Measurements from ENCODE around the gene RAD51B.

Gene RAD51B

DNA sequence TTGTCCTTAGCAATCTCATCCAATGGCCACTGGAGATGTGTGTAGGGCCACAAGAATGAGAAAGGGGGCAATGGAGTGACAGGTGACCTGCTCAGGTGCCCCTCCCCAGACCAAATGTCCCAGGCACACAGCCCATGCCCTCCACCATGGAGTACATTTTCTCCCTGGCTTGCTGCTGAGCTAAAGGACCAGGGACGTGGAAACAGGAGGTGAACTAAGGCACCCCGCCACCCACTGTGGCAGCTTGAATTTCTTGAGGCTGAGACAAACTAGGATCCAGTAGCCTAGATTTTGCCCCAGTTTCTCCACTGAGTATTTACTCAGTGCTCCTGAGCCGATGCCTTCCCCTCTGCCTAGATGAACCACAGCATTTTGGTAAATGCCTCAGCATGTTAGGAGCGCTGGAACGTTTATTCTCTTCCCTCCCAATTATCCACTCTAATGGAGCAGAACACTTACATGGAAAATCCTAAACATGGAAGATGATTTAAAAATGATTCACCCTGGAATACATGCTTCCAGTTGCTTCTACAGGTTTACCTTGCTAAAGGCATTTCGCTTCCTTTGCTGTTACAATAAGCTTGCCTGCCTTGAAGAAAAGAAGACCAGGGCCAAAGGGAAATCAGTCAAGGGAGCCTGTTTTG is 775.3 kb downstream of the RAD51B start:
- DNase-seq (ENCODE audit: low read depth in 2 of 2) = no peak

DNA sequence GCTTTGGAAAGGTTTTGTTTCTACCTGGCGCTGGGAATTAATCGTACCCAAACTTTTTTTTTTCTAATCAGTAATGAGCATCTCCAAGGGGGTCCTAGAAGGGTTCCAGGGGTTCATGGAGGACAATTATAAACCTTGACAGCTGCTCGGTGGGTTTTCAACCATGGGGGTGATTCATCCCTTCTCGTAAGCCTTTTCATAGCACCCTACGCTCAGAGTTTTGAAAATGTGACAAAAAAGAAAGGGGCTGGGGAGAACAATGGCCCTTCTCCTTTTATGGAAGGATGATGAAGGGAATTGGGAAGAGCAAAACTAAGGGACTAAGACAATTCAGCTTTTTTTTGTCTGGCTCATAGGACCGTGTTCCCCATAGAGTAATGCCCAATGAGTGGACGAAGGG is 776.6 kb downstream of the RAD51B start:
- no peak for DNase-seq (ENCODE audit: low read depth in 2 of 2)

DNA sequence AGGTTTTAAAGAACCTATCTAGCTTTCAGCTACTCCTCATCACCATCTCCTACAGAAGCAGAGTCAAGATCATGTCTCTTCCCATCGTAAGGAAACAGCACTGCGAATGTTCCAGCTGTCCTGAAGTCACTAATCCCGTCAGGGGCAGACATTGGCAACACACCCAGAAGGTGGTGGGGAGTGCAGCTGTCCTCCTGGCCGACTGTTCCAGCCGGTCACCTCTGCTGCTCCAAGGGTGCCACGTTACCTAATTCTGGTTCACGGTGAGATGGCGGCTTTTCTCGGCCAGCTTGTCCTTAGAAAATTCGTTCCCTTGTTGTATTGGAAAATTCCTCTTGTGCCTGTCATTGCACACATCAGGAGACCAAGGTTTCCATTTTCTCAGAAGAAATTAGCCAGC is 777.1 kb downstream of the RAD51B start:
- DNase-seq (ENCODE audit: low read depth in 2 of 2) = no peak

DNA sequence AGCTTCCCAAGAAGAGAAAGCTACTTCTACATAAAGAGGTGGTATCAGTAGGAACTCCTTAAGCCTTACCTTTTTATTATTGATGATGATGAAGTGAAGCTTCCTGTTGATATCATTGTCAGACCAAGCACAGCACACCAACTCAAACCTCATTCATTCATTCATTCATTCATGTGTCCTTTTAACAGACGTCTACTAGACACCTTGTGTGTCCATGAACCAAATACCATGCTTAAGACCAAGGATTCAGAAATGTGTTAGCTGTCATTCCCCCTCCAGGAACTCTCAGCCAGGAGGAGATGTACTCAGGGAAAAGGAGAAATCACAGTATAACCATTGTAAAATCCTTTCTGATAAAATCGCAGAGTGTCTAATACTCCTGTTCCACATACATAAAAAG is 778.5 kb downstream of the RAD51B start:
- DNase-seq (ENCODE audit: low read depth in 2 of 2) = no peak

DNA sequence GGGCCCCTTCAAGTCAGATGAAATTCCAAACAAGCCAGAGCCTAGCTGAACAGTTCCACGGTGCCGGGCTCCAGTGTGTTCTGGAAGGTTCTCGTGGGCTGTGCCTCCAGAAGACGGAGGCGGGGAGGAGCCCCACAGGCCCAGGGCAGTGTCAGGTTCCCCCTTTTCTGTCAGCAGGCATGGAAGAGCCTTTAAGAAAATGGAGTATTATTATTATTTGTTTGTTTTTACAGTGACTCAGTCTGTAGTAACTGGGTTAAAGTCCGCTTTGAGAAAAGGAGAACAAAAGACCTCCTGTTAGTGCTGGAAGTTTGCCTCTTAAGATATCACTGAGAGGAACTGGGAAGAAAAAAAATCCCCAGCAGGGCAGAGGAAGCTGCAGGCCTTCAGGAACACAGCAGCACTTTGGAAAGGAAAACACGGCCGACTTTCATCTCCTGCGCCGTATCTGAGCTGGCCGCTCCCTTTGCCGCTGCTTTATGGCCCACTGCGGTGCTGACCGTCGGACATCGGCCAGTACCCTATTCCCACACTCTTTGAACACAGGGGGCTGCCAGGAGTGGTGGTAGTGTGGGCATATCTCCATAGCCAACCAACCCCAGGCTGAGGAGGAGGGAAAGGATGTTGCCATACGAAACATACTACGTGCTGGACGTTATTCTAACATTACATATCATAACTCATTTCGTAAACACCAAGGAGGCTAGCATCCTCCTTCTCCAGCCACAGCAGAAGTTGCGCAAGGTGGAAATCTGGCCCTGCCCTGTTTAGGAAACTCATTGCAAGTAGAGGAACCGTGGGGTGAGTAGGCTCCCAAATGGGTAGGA is 779.3 kb downstream of the RAD51B start:
- no peak for DNase-seq (ENCODE audit: low read depth in 2 of 2)

DNA sequence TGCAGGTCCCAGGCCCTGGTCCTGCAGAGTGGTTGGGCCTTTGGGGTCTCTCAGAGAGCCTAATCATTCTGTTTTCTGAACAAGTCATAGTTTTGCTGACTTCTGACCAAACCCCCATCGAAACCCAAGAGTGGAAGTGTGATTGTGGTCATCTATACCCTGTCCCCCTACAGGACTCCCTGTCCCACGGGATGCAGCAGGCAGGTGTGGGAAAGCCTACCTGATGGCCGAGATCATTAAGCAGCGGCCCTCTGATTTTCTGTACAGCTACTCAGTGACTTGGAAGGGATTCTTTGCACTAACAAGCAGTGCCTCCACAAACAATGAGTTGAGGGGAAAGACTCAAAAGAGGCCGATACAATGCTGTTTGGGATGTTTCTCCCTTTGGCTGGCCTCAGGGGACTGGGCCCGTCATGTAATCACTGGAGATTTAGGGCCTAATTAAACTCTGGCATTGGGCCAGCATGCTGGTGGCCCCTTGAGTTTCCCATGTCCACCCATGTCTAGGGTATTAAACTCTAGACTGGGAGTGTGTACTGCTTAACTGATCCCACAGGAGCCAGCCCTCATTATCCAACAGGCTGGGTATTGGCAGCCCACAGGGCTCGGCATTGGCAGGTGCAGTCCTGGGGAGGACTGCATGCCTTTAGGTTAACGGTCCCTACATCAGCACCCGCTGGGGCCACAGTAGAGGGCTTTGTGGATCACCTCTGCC is 780.5 kb downstream of the RAD51B start:
- DNase-seq (ENCODE audit: low read depth in 2 of 2) = no peak

DNA sequence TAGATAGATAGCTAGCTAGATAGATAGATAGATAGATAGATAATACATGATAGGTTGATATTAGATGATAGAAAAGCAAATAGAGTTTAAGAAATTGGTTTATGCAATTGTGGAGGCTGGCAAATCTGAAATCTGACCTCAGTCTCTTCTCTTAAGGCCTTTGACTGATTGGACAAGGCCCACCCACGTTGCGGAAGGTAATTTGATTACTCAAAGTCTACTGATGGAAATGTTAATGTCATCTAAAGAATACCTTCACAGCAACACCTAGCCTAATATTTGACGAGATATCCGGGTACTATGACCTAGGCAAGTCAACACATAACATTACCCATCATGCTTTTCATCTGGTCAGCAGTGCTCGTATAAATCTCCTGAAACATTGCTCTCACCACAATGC is 782.9 kb downstream of the RAD51B start:
- DNase-seq (ENCODE audit: low read depth in 2 of 2) = no peak

DNA sequence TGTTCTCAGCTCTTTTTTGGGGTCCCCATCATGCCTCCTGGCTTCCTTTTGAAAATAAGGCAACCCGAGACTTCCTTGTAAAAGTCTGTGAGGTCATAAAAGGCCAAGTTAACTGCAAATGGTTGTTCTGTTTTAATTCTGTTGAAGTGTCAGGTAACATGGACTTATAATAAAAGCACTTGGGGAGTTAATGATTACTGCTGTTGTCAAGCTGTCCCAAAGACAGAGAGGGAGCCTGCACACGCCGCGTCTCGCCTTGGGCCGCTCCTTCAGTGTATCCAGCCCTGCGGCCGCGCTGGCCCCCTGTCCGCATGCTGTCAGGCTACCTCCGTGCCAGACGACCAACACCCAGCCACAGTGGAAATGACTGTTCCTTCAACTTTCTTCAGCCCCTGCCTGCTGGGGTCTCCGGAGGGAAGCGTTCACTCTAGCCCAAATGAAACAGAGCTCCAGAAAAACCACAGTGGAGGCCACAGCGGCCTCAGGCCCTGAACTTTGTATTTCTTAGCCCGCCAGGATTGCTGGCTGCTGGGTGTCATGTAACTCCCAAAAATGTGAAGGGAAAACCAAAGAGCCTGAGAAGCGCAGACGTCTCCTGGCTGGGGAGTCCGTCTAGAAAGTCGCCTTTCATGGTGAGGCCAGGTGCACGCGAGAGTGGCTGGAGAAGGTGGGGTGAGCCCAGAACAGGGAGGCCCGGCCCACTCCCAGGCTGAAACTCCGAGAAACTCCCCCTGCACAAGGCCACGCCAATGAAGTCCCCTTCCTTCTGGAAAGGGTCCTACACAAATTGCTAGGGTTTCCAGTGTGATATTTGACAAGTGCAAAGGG is 784.2 kb downstream of the RAD51B start:
- no peak for DNase-seq (ENCODE audit: low read depth in 2 of 2)

DNA sequence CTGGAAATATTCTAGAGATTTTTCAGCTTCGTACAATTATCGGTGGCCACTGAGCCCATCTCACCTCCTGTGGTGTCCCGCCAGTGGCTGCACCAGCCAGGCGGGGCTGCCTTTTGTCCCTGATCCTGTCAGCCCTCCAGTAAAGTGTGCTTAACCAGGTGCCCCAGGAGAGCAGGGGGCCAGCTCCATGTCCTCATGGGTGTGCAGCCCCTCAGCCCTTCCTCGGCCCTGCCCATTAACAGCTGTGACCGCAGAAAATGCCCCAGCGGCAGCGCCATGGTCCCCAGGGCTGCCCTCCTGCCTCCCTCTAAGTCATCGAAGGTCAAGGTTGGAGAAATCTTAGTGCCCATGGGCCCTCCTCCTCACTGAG is 784.8 kb downstream of the RAD51B start:
- no peak for DNase-seq (ENCODE audit: low read depth in 2 of 2)

DNA sequence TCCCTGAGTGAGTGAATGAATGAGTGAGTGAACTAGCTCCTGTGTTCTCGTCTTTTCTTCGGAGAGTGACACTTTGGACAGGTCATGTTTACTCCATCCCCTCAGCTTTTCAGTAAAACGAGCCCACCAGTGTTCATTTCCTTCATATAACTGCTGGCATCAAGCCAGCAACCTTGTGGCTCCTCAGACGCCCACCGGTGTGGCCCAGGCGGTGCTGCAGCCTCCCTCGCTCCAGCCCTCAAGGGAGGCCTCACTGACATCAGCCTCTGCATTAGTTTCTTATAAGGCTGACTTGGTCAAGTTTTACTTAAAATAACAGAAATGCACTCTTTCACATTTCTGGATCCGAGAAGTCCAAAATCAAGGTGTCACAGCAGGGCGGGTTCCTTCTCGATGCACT is 785.2 kb downstream of the RAD51B start:
- DNase-seq (ENCODE audit: low read depth in 2 of 2) = no peak

DNA sequence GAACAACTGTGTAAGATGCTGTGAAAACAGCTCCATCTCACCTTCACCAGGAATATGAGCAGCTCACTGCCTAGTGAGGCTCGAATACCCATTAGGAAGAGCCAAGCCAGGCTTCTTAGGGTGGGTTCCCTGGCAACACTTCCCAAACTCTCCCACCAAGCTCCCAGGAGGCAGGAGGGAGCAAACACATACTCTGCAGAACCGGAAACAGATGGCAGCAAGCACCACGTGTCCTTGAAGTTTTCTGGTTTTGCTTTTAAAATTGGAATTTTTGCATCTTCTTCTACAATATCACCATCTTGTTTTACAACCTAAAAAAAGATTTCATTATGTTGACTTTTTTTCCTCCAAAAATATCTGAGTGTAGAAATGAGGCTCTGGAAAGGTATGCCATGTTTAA is 786.6 kb downstream of the RAD51B start:
- no peak for DNase-seq (ENCODE audit: low read depth in 2 of 2)

DNA sequence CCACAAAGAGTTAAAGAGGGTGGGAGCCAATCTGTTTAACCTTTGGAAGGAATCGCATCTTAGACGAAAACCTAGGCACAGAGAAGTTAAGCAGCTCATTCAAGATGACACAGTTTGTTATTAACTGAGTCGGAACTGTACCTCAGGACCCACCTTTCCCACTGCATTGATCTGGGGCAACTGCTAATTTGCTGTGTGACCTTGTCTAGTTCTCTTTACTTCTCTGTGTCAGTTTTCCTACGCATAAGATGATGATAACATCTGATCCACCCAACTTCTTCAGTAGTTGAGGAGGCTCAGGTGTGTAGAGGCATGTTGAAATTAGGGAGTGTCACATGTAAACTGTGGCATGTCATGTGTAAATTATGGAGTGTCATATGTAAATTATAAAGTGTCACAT is 787.1 kb downstream of the RAD51B start:
- DNase-seq (ENCODE audit: low read depth in 2 of 2) = no peak

DNA sequence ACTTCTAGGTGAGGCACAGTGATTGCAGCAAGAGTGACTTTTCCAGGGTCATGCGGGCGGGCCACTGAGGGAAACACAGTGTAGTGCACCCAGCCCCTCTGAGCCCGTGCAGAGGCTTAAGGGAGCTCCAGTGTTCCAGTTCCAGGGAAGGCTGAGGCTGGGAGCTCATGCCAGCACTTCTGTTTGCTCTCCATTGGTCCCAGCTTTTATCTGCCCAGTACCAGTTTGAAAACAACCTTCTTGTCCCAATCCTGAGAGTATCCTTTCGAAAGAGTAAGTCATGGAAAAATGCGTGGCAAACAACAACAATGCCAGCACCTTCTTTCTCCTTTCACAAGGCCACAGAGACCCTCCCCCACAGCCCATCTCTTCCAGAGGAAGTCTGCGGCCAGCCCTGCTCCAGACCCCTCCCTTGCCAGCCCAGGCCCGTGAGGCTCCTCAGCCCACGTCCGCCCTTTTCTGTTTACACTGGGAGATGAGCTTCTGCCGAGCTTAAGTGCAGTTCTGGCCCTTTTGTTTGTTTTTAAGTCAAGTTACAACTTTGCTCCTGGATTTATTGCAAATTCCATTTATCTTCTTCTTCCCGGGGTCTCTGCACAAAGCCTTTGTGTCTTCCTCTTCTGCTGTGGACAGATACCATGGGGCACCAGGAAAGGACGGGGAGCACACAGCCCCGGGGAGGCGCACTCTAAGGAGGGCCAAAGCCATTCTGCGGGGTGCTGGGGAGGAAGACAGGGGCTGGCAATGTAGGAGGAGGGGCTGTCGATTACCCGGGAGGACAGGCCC is 787.7 kb downstream of the RAD51B start:
- DNase-seq (ENCODE audit: low read depth in 2 of 2) = no peak

DNA sequence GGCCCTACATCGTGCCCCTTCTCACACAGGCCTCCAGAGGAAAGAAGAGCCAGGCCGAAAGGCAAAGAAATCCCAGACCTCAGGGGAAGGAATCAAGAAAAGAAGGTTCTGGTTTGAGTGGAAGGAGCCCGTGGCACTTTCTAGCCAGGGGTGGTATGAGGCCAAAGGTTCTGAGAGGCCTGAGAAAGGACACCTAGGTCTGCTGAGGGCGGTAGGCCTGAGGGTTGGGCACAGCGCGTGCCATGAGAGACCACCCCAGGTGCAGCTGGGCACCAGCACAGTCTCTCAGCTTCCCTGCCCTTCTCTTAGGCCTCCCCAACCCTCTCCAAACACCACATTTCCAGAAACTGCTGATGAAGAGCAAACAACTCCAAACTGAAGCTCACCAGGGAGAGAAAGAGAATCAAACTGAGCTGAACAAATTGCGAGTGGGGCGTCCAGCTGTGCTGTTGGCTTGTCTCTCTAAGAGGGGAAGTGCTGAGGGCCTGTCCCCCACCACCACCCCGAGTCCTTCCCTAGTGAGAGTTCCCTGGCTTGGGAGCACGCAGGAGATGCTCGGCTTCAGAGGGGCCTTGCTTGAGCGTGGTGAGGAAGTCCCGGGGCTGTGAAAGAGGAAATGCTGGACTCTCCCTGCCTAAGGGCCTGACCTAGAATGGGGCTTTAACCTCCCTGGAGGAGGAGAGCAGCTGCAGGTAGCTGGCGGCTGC is 788.4 kb downstream of the RAD51B start:
- no peak for DNase-seq (ENCODE audit: low read depth in 2 of 2)

DNA sequence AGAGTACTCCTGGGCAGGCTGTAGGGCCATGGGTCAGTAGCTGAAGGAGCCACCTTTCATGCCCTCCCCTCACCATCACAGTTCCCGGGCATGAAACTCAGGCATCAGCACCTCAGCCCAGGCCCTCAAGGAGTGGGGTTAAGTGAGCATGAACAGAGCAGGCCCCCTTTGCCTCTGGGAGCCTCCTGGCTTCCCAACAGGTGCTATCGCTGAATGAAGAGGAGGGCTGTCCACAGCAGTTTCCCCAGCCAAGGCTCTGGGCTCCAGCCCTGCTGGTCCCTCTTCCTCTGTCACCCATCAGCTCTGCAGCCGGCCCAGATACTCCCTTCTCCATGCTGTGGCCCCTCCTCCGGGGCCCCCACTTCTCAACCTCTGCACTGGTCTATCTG is 789.0 kb downstream of the RAD51B start:
- no peak for DNase-seq (ENCODE audit: low read depth in 2 of 2)

DNA sequence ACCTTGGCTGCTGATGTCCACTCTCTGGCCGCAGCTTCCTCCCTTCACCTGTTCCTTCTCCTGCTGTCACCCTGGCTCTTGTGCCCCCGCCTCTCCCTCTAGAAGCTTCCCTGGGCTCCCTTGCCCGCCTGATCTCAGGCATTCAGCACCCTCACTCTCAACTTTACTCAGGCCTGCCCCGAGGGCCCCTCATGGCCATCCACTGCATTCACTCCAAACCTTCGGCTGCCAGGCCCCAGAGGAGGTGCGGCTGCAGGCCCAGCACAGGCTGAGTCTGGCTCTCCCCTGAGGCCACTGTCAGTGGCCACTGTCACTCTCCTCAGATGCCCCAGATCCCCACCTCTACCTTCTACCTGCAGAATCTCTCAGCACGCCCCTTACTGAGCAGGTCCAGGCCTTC is 789.4 kb downstream of the RAD51B start:
- no peak for DNase-seq (ENCODE audit: low read depth in 2 of 2)

DNA sequence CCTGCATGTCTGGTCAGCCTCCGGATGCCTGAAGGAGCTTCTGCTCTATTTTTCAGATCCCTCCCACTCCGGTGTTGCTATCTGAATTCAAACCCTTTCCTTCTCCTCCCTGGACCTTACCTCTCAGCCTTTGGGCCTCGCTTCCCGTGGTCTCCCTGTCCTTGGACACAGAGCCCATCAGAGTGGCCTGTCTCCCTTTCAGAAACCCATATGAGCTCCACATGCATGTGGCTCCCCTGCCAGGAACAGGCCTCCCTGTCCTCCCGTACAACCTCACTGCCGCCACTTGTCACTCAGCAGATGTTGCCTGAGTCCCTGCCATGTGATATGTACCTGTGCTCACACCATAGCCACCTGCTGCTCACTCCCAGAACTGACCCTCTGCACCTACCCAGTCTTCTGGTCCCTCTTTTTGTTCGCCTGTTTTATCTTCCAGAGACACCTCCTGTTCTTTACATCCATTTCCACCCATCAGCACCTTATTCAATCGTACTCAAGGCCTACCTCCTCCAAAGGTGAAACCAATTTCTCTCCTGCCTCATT is 790.7 kb downstream of the RAD51B start:
- no peak for DNase-seq (ENCODE audit: low read depth in 2 of 2)

DNA sequence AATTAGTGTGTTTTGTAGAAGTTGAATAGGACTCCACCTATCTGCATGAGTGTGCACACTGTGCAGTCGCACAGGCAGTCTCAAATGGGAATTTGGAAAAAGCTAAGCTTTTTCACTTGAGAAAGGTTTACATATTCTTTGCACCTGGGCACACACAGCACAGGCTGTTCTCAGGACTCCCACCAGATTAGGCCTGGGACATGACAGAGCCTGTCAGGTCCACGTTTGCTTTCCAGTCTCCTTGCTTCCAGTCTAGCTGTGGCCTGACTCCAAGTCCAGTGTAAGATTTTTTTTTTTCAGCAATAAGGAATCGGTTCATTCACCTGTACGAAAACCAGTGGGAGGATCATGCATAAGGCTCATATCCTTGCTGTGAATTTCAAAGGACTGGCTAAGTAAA is 792.0 kb downstream of the RAD51B start:
- no peak for DNase-seq (ENCODE audit: low read depth in 2 of 2)

DNA sequence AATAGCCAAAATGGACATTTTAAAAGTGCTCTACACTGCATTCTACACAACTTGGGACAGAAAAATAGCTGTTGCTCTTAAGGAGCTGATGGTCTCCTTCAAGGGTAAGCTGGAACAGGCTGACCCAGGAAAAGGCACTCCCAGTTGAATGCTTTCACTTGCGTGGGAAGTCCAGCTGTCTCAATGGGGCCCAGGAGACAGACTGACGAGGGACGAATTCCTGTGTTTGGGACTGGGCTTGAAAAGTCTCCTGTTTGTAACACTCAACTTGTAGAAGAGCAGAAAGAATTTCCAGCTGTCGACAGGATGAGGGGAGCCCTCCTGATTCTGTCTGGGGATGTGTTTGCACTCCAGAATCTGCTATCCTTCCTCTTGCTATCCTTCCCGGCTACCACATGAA is 792.5 kb downstream of the RAD51B start:
- no peak for DNase-seq (ENCODE audit: low read depth in 2 of 2)

DNA sequence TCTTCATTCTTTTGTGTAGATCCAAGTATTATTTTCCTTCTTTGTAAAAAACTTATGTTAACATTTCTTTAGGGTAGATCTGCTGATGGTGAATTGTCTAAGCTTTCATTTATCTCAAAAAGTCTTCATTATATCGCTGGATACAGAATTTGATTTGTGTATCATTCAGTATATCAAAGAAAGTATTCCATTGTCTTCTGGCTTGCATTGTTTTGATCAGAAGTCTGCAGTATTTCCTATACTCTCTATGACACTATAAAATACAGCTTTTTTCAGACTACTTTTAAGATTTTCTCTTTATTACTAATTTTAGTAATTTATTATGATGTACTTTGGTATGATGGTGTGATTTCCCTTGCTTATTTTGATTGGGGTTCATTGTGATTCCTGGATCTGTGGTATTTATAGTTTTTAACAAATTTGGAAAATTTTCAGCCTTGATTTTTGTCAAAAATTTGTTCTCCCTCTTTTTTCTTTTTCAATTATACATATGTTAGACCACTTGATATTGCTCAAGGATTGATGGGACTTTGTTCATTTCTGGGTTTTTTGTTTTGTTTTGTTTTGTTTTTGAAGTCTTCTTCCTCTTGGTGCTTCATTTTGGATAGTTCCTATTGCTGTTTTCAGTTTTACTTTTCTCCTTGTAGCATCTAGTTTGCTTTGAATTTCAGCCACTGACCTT is 796.8 kb downstream of the RAD51B start:
- no peak for DNase-seq (ENCODE audit: low read depth in 2 of 2)
